22Rv1 (cell line): Measurements from ENCODE around the gene KRT14.
A peak's percentile ranks its signal among the peaks of the same experiment; 100 is the strongest.
"Not testable (repeated sequence)": the region's sequence is repeated elsewhere in the genome, so short reads cannot be mapped to it uniquely, and the experiment has no call there.

ENCODE experiments used
- H3K27ac ChIP-seq: fragments of 450-650 bp; 2 replicates; pipeline ENCODE4 v1.5.1; 2017
- CTCF ChIP-seq: fragments of 450-650 bp; IDR thresholded peaks from 2 replicates; pipeline ENCODE4 v1.5.1; 2017; ENCODE audit warnings: mild to moderate bottlenecking
- ZFX ChIP-seq: fragments of 450-650 bp; IDR thresholded peaks from 2 replicates; pipeline ENCODE4 v1.6.1; 2017; ENCODE audit warnings: antibody characterized with exemption, borderline replicate concordance

Gene KRT14

GRCh38 chr17:41613277-41614082 is 26.8 kb upstream of the KRT14 start:
- no peak overlapping the region for H3K27ac ChIP-seq
- TF ChIP-seq ZFX, result no peak
- no peak for TF ChIP-seq CTCF

GRCh38 chr17:41612376-41613160 is 25.9 kb upstream of the KRT14 start, which contains the start of gene KRT16:
Gene KRT16 (minus strand): TSS chr17:41612767. CDS start chr17:41612688, 79 bp downstream.
- not testable (repeated sequence) for H3K27ac ChIP-seq

- no peak for TF ChIP-seq CTCF
- TF ChIP-seq ZFX, result no peak
- H3K27ac ChIP-seq, result no peak overlapping the region
Measured at GRCh38 chr17:41610965-41611640, 24.4 kb upstream of the KRT14 start.

- TF ChIP-seq CTCF, result peak; percentile 15; the same call in 1 of the 2 replicates
- H3K27ac ChIP-seq, result not testable (repeated sequence)
Measured at GRCh38 chr17:41610061-41610517, 23.4 kb upstream of the KRT14 start.

DNA sequence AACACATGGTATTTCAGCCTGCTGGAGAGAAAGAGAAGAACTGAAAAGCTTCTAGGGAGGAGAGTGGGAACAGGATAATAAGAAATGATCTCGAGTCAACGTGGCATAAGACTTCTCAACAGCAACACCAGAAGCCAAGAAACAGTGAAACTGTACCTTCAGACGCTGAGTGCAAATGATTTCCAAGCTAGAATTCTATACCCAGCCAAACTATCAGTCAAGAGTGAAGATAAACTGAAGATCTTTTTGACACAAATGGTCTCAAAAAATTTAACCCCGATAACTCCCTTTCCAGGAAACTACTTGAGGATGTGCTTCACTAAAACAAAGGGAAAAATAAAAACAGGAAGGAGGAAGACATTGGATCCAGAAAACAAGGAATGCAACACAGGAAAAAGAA is 20.2 kb upstream of the KRT14 start:
- H3K27ac ChIP-seq, result not testable (repeated sequence)

DNA sequence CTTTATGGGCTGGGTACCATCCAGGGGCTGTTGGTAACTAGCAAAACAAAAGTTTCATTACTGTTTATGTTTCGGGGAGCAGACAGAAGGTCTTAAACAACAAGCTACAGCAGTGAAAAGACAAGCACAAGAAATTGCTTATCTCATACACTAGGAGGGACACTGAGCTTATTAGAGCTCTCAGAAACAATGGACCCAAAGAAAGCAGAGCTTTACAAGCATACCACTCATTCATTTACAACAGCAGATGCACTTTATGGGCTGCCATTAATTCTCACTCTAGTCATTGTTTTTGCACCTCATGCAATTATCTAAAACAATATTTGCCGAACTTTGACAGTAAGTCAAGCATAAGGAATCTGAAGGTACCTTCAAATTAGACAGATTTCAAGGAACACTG is 15.8 kb upstream of the KRT14 start:
- TF ChIP-seq CTCF, result no peak
- no peak for TF ChIP-seq ZFX
- H3K27ac ChIP-seq, result no peak overlapping the region

GRCh38 chr17:41600318-41600717 is 13.6 kb upstream of the KRT14 start:
- H3K27ac ChIP-seq, result no peak overlapping the region
- no peak for TF ChIP-seq ZFX
- no peak for TF ChIP-seq CTCF

- H3K27ac ChIP-seq, result no peak overlapping the region
- no peak for TF ChIP-seq ZFX
- no peak for TF ChIP-seq CTCF
Measured at GRCh38 chr17:41599680-41600079, 13.0 kb upstream of the KRT14 start.
